Epithelial cell of alveolus of lung (primary cell): Measurements from ENCODE around the gene SBNO1. TPM values are rescaled to one million over a fixed set of nuclear protein-coding genes. Genes with fewer than 3 reads are reported as not detected.

ENCODE experiments used
- total RNA-seq: library from RNA; depleted of rRNA; stranded (reverse); fragments of >200 nt; gene quantifications from 2 replicates; pipeline ENCODE4 v1.2.1, GENCODE V29; 2015

The SBNO1 gene
- 15.8 and 19.0 TPM in 2 replicates for total RNA-seq

GRCh38 chr12:123364532-123365024 lies at the start of gene SBNO1:
SBNO1 (minus strand) TSS chr12:123364847; CDS start chr12:123350441, 14,406 bp downstream.

Other genes with a start within 250 kb of the SBNO1 start
- gene PITPNM2, start 213.8 kb downstream of the SBNO1 start, total RNA-seq, result 2.5 and 13.9 TPM in 2 replicates
- gene MPHOSPH9, start 131.7 kb downstream of the SBNO1 start, total RNA-seq, result 19.1 and 35.1 TPM in 2 replicates
- gene MTRFR, start 131.4 kb downstream of the SBNO1 start, total RNA-seq, result 7.1 and 15.0 TPM in 2 replicates
- 213 and 289 TPM in 2 replicates for gene CDK2AP1, start 93.0 kb downstream of the SBNO1 start, total RNA-seq
- gene KMT5A, start 19.3 kb upstream of the SBNO1 start, total RNA-seq, result 21.2 and 35.2 TPM in 2 replicates
- gene RILPL2, start 71.8 kb upstream of the SBNO1 start, total RNA-seq, result 2.6 and 5.9 TPM in 2 replicates
- 7.5 and 13.1 TPM in 2 replicates for gene SNRNP35, start 93.3 kb upstream of the SBNO1 start, total RNA-seq
- gene RILPL1, start 168.9 kb upstream of the SBNO1 start, total RNA-seq, result 17.1 and 19.7 TPM in 2 replicates
- gene TMED2, start 219.7 kb upstream of the SBNO1 start, total RNA-seq, result 204 and 237 TPM in 2 replicates
- gene DDX55, start 237.3 kb upstream of the SBNO1 start, total RNA-seq, result 11.0 and 14.6 TPM in 2 replicates